Lower leg skin (tissue), 4 donors: ENCODE measurements around the gene SLC7A5. TPM values are rescaled to one million over a fixed set of nuclear protein-coding genes. Genes with fewer than 3 reads are reported as not detected.
A peak's percentile ranks its signal among the peaks of the same experiment; 100 is the strongest.

Experiments used
- DNase-seq, 2 donors: peaks; one replicate each; pipeline ENCODE4 v3.0.0-alpha.2; 2019; ENCODE audit warnings: low spot score in 2 of 2
- H3K4me3 ChIP-seq: fragments of 200-600 bp; sonication (generic); 2 replicates; pipeline ENCODE4 v1.5.1; 2017; ENCODE audit warnings: mild to moderate bottlenecking, low read depth; ENCODE audit not compliant: poor library complexity, severe bottlenecking
- CTCF ChIP-seq, 3 donors: fragments of 450-650 bp; IDR thresholded peaks; one replicate each; pipeline ENCODE4 v1.5.1; 2016; ENCODE audit warnings: antibody characterized with exemption in 3 of 3, mild to moderate bottlenecking in 3 of 3, moderate library complexity in 2 of 3
- POLR2A ChIP-seq, 2 donors: fragments of 450-650 bp; IDR thresholded peaks; one replicate each; pipeline ENCODE4 v1.6.1; 2016 to 2017; ENCODE audit warnings: antibody characterized with exemption in 2 of 2, mild to moderate bottlenecking in 1 of 2, moderate library complexity in 1 of 2
- WGBS, 2 donors: methylation state at CpG; one replicate each; pipeline ENCODE4 v1.1.5; 2018; 5-methylcytosine and 5-hydroxymethylcytosine counted together
- intact Hi-C: fragments of 100-400 bp; cut with DNase I; formaldehyde crosslinking; loops from one replicate; pipeline ENCODE4 v1.15.0; 2023; ENCODE audit warnings: low total_unique reads
- total RNA-seq, 4 donors: library from RNA; depleted of rRNA; stranded (reverse); fragments of >200 nt; gene quantifications; one replicate each; pipeline ENCODE4 v1.1.0, GENCODE V29; 2016

SLC7A5 gene
- total RNA-seq, 4 donors from 2014 or later: 8.0 to 39.0 (median 19.4) TPM

GRCh38 chr16:87854053-87854906 lies 15.0 kb downstream of the SLC7A5 start:
- intact Hi-C loops: no loop called here
- no peak overlapping the region for H3K4me3 ChIP-seq
- WGBS, 2 donors: 45 to 55% methylated on average over 14 to 21 of the region's 21 CpGs
- DNase-seq: no peak
- TF ChIP-seq POLR2A (IDR thresholded peaks at IDR 0.05): no peak
- no peak for TF ChIP-seq CTCF (IDR thresholded peaks at IDR 0.05)

GRCh38 chr16:87853411-87854052 lies 15.8 kb downstream of the SLC7A5 start:
- WGBS, 2 donors: 4 to 6% methylated on average over 20 to 22 of the region's 25 CpGs
- no peak overlapping the region for H3K4me3 ChIP-seq
- intact Hi-C loops: no loop called here
- peak; percentile 94 to 99 for DNase-seq
- TF ChIP-seq POLR2A (IDR thresholded peaks at IDR 0.05) (no peak), CTCF (IDR thresholded peaks at IDR 0.05) (no peak)

- no peak for DNase-seq
- H3K4me3 ChIP-seq: no peak overlapping the region
- no peak for TF ChIP-seq CTCF (IDR thresholded peaks at IDR 0.05)
- TF ChIP-seq POLR2A (IDR thresholded peaks at IDR 0.05): no peak
- intact Hi-C loops: no loop called here
- 89 to 90% methylated on average over 9 to 21 of the region's 21 CpGs for WGBS, 2 donors
These were observed 17.7 kb downstream of the SLC7A5 start for GRCh38 chr16:87851601-87852000.

GRCh38 chr16:87851141-87851587 lies 18.1 kb downstream of the SLC7A5 start:
- TF ChIP-seq CTCF (IDR thresholded peaks at IDR 0.05) (no peak), POLR2A (IDR thresholded peaks at IDR 0.05) (no peak)
- no peak for DNase-seq
- WGBS, 2 donors: 82 to 88% methylated on average over 14 of the region's 14 CpGs
- intact Hi-C loops: no loop called here
- no peak overlapping the region for H3K4me3 ChIP-seq

- TF ChIP-seq POLR2A (IDR thresholded peaks at IDR 0.05): no peak
- TF ChIP-seq CTCF (IDR thresholded peaks at IDR 0.05): peak in 1 of 3 donors; percentile 92
- H3K4me3 ChIP-seq: no peak overlapping the region
- no peak for DNase-seq
- 59 to 62% methylated on average over 12 to 21 of the region's 25 CpGs for WGBS, 2 donors
- intact Hi-C loops: no loop called here
These were observed 19.0 kb downstream of the SLC7A5 start for GRCh38 chr16:87850009-87851006.
